T-helper 2 cell treated with Interferon-gamma antibody and Interleukin-4, amounts not matched to agents 5 μg/mL and 100 μg/mL, for 36 hours (primary cell): ENCODE data around the gene TMPRSS4.
"Not testable (repeated sequence)": the region's sequence is repeated elsewhere in the genome, so short reads cannot be mapped to it uniquely, and the experiment has no call there.

ENCODE experiments used
- DNase-seq: peaks from one replicate; pipeline ENCODE4 v3.0.0; 2021; ENCODE audit warnings: low spot score
- H3K27ac Mint-ChIP-seq: one replicate; pipeline ENCODE4 v1.8.0; 2021; ENCODE audit warnings: mild to moderate bottlenecking, mixed read lengths
- H3K27me3 Mint-ChIP-seq: one replicate; pipeline ENCODE4 v1.8.0; 2021; ENCODE audit warnings: low read depth, mixed read lengths
- H3K36me3 Mint-ChIP-seq: one replicate; pipeline ENCODE4 v1.8.0; 2021; ENCODE audit warnings: low read depth, mixed read lengths
- H3K4me1 Mint-ChIP-seq: one replicate; pipeline ENCODE4 v1.8.0; 2021; ENCODE audit warnings: low read depth, mixed read lengths
- H3K4me3 Mint-ChIP-seq: one replicate; pipeline ENCODE4 v1.8.0; 2022; ENCODE audit warnings: mild to moderate bottlenecking, moderate library complexity, mixed read lengths
- H3K9me3 Mint-ChIP-seq: one replicate; pipeline ENCODE4 v1.8.0; 2021; ENCODE audit warnings: mixed read lengths

The TMPRSS4 gene

GRCh38 chr11:118061586-118062125 lies 15.2 kb upstream of the TMPRSS4 start:
- Mint-ChIP-seq H3K27ac (no peak overlapping the region), H3K9me3 (no peaks in the 10 kb centered on the region), H3K27me3 (peaks cover 8% of the 10 kb centered on the region), H3K4me1 (peaks cover 2% of the 10 kb centered on the region), H3K36me3 (no peaks in the 10 kb centered on the region), H3K4me3 (no peak overlapping the region)
- no peak for DNase-seq

- not testable (repeated sequence) for DNase-seq, H3K27me3 Mint-ChIP-seq, H3K4me3 Mint-ChIP-seq, H3K4me1 Mint-ChIP-seq, H3K36me3 Mint-ChIP-seq, H3K9me3 Mint-ChIP-seq, H3K27ac Mint-ChIP-seq
These were observed 14.7 kb upstream of the TMPRSS4 start for GRCh38 chr11:118062181-118062580.

- not testable (repeated sequence) for H3K9me3 Mint-ChIP-seq, H3K27me3 Mint-ChIP-seq, H3K4me1 Mint-ChIP-seq, H3K27ac Mint-ChIP-seq, H3K36me3 Mint-ChIP-seq, H3K4me3 Mint-ChIP-seq, DNase-seq
These were observed 14.2 kb upstream of the TMPRSS4 start for GRCh38 chr11:118062631-118063030.

GRCh38 chr11:118064956-118065355 lies 11.9 kb upstream of the TMPRSS4 start:
- Mint-ChIP-seq H3K9me3 (no peaks in the 10 kb centered on the region), H3K36me3 (no peaks in the 10 kb centered on the region), H3K27me3 (peaks cover 2% of the 10 kb centered on the region), H3K27ac (no peak overlapping the region), H3K4me3 (no peak overlapping the region), H3K4me1 (peaks cover 2% of the 10 kb centered on the region)
- DNase-seq, result no peak

- H3K27ac Mint-ChIP-seq, result no peak overlapping the region
- DNase-seq, result no peak
These were observed 11.5 kb upstream of the TMPRSS4 start for GRCh38 chr11:118065384-118065783.

GRCh38 chr11:118067006-118067405 lies 9.9 kb upstream of the TMPRSS4 start:
- DNase-seq, result no peak
- Mint-ChIP-seq H3K4me1 (peaks cover 5% of the 10 kb centered on the region), H3K27me3 (peaks cover 6% of the 10 kb centered on the region), H3K27ac (no peak overlapping the region), H3K4me3 (no peak overlapping the region), H3K36me3 (no peaks in the 10 kb centered on the region), H3K9me3 (no peaks in the 10 kb centered on the region)

More at GRCh38 chr11:118065384-118065783, 11.5 kb upstream of the TMPRSS4 start:
- Mint-ChIP-seq H3K36me3 (no peaks in the 10 kb centered on the region), H3K9me3 (no peaks in the 10 kb centered on the region), H3K27me3 (peaks cover 2% of the 10 kb centered on the region), H3K4me1 (peaks cover 2% of the 10 kb centered on the region), H3K4me3 (no peak overlapping the region)

GRCh38 chr11:118068206-118068944 lies 8.5 kb upstream of the TMPRSS4 start:
- Mint-ChIP-seq H3K4me1 (peaks cover 5% of the 10 kb centered on the region), H3K27me3 (peaks cover 11% of the 10 kb centered on the region), H3K36me3 (no peaks in the 10 kb centered on the region), H3K4me3 (no peak overlapping the region), H3K27ac (no peak overlapping the region), H3K9me3 (no peaks in the 10 kb centered on the region)
- no peak for DNase-seq

GRCh38 chr11:118068945-118069612 lies 7.8 kb upstream of the TMPRSS4 start:
- DNase-seq, result no peak
- no peak overlapping the region for H3K4me3 Mint-ChIP-seq
- H3K9me3 Mint-ChIP-seq, result no peaks in the 10 kb centered on the region
- H3K36me3 Mint-ChIP-seq, result no peaks in the 10 kb centered on the region
- H3K27me3 Mint-ChIP-seq, result peaks cover 13% of the 10 kb centered on the region
- peaks cover 5% of the 10 kb centered on the region for H3K4me1 Mint-ChIP-seq
- no peak overlapping the region for H3K27ac Mint-ChIP-seq

GRCh38 chr11:118071416-118072030 lies 5.4 kb upstream of the TMPRSS4 start:
- peaks cover 18% of the 10 kb centered on the region for H3K27me3 Mint-ChIP-seq
- H3K9me3 Mint-ChIP-seq, result no peaks in the 10 kb centered on the region
- no peaks in the 10 kb centered on the region for H3K36me3 Mint-ChIP-seq
- H3K4me3 Mint-ChIP-seq, result no peak overlapping the region
- peaks cover 4% of the 10 kb centered on the region for H3K4me1 Mint-ChIP-seq
- no peak overlapping the region for H3K27ac Mint-ChIP-seq
- DNase-seq, result no peak

- Mint-ChIP-seq H3K27me3 (peaks cover 18% of the 10 kb centered on the region), H3K27ac (no peak overlapping the region), H3K36me3 (no peaks in the 10 kb centered on the region), H3K4me1 (peaks cover 4% of the 10 kb centered on the region), H3K4me3 (no peak overlapping the region), H3K9me3 (no peaks in the 10 kb centered on the region)
- no peak for DNase-seq
These were observed 3.3 kb upstream of the TMPRSS4 start for GRCh38 chr11:118073554-118073953.

GRCh38 chr11:118074091-118074685 lies 2.7 kb upstream of the TMPRSS4 start:
- Mint-ChIP-seq H3K4me1 (peaks cover 4% of the 10 kb centered on the region), H3K27ac (no peak overlapping the region), H3K9me3 (no peaks in the 10 kb centered on the region), H3K4me3 (no peak overlapping the region), H3K36me3 (no peaks in the 10 kb centered on the region), H3K27me3 (peaks cover 18% of the 10 kb centered on the region)
- DNase-seq, result no peak

GRCh38 chr11:118074785-118075184 lies 2.1 kb upstream of the TMPRSS4 start:
- peaks cover 4% of the 10 kb centered on the region for H3K4me1 Mint-ChIP-seq
- no peak overlapping the region for H3K4me3 Mint-ChIP-seq
- H3K27me3 Mint-ChIP-seq, result peaks cover 18% of the 10 kb centered on the region
- no peak overlapping the region for H3K27ac Mint-ChIP-seq
- DNase-seq, result no peak
- H3K36me3 Mint-ChIP-seq, result no peaks in the 10 kb centered on the region
- no peaks in the 10 kb centered on the region for H3K9me3 Mint-ChIP-seq

- no peak overlapping the region for H3K4me3 Mint-ChIP-seq
- no peaks in the 10 kb centered on the region for H3K4me1 Mint-ChIP-seq
- peaks cover 9% of the 10 kb centered on the region for H3K27me3 Mint-ChIP-seq
- H3K27ac Mint-ChIP-seq, result no peak overlapping the region
- no peaks in the 10 kb centered on the region for H3K36me3 Mint-ChIP-seq
- no peaks in the 10 kb centered on the region for H3K9me3 Mint-ChIP-seq
- DNase-seq, result no peak
These were observed 2.1 kb downstream of the TMPRSS4 start for GRCh38 chr11:118078911-118079411.

- no peaks in the 10 kb centered on the region for H3K36me3 Mint-ChIP-seq
- H3K4me1 Mint-ChIP-seq, result no peaks in the 10 kb centered on the region
- H3K27ac Mint-ChIP-seq, result no peak overlapping the region
- H3K4me3 Mint-ChIP-seq, result no peak overlapping the region
- no peaks in the 10 kb centered on the region for H3K9me3 Mint-ChIP-seq
- no peak for DNase-seq
- H3K27me3 Mint-ChIP-seq, result peaks cover 8% of the 10 kb centered on the region
These were observed 2.6 kb downstream of the TMPRSS4 start for GRCh38 chr11:118079491-118079890.
